BLaER1 (cell line): ENCODE measurements around the gene IQGAP2.
A peak's percentile ranks its signal among the peaks of the same experiment; 100 is the strongest.

Source experiments
- H3K27ac ChIP-seq: shearing (Covaris generic); formaldehyde crosslinking; 2 replicates; pipeline ENCODE4 v1.8.1; 2022
- H3K27me3 ChIP-seq: shearing (Covaris generic); formaldehyde crosslinking; 2 replicates; pipeline ENCODE4 v1.8.1; 2022
- H3K36me3 ChIP-seq: shearing (Covaris generic); formaldehyde crosslinking; 2 replicates; pipeline ENCODE4 v1.8.1; 2022
- H3K4me1 ChIP-seq: shearing (Covaris generic); formaldehyde crosslinking; 2 replicates; pipeline ENCODE4 v1.8.1; 2022
- H3K4me2 ChIP-seq: shearing (Covaris generic); formaldehyde crosslinking; 2 replicates; pipeline ENCODE4 v1.8.1; 2022
- H3K4me3 ChIP-seq: shearing (Covaris generic); formaldehyde crosslinking; 2 replicates; pipeline ENCODE4 v1.8.1; 2022
- H3K9ac ChIP-seq: shearing (Covaris generic); formaldehyde crosslinking; 2 replicates; pipeline ENCODE4 v1.8.1; 2022
- H3K9me3 ChIP-seq: shearing (Covaris generic); formaldehyde crosslinking; 2 replicates; pipeline ENCODE4 v1.8.1; 2022
- H4K20me1 ChIP-seq: shearing (Covaris generic); formaldehyde crosslinking; 2 replicates; pipeline ENCODE4 v1.8.1; 2022
- Cebpa-rat ChIP-seq: shearing (Covaris generic); IDR thresholded peaks from 2 replicates; pipeline ENCODE4 v1.8.1; 2022

IQGAP2 gene

GRCh38 chr5:76479281-76479680 lies 76.2 kb downstream of the IQGAP2 start:
- no peak overlapping the region; the same call in 1 of the 2 replicates for H3K27ac ChIP-seq

GRCh38 chr5:76479973-76480667 lies 77.0 kb downstream of the IQGAP2 start:
- Histone ChIP-seq H3K9me3 (no peaks in the 10 kb centered on the region), H4K20me1 (peaks cover 59% of the 10 kb centered on the region), H3K4me3 (no peak overlapping the region), H3K4me1 (peaks cover 13% of the 10 kb centered on the region), H3K9ac (no peak overlapping the region), H3K27me3 (no peaks in the 10 kb centered on the region), H3K36me3 (peaks cover 25% of the 10 kb centered on the region), H3K27ac (no peak overlapping the region), H3K4me2 (peak overlapping the region; percentile 30; the same call in 1 of the 2 replicates)
- no peak for TF ChIP-seq Cebpa-rat

More at GRCh38 chr5:76479281-76479680, 76.2 kb downstream of the IQGAP2 start:
- H3K9me3 ChIP-seq, result no peaks in the 10 kb centered on the region
- no peaks in the 10 kb centered on the region for H3K27me3 ChIP-seq
- H4K20me1 ChIP-seq, result peaks cover 53% of the 10 kb centered on the region
- H3K4me3 ChIP-seq, result no peak overlapping the region
- H3K36me3 ChIP-seq, result peaks cover 33% of the 10 kb centered on the region
- peak overlapping the region; percentile 30 for H3K4me2 ChIP-seq
- H3K9ac ChIP-seq, result no peak overlapping the region
- TF ChIP-seq Cebpa-rat, result no peak
- peaks cover 19% of the 10 kb centered on the region for H3K4me1 ChIP-seq

GRCh38 chr5:76482984-76483383 lies 79.9 kb downstream of the IQGAP2 start:
- Histone ChIP-seq H3K36me3 (peaks cover 25% of the 10 kb centered on the region), H3K9me3 (no peaks in the 10 kb centered on the region), H3K4me2 (no peak overlapping the region), H3K4me1 (peaks cover 13% of the 10 kb centered on the region), H4K20me1 (peaks cover 69% of the 10 kb centered on the region), H3K4me3 (no peak overlapping the region), H3K27ac (no peak overlapping the region), H3K27me3 (no peaks in the 10 kb centered on the region), H3K9ac (no peak overlapping the region)
- TF ChIP-seq Cebpa-rat, result no peak

GRCh38 chr5:76483433-76483832 lies 80.3 kb downstream of the IQGAP2 start:
- TF ChIP-seq Cebpa-rat, result no peak
- H4K20me1 ChIP-seq, result peaks cover 69% of the 10 kb centered on the region
- no peaks in the 10 kb centered on the region for H3K27me3 ChIP-seq
- H3K9ac ChIP-seq, result no peak overlapping the region
- H3K4me1 ChIP-seq, result peaks cover 13% of the 10 kb centered on the region
- H3K27ac ChIP-seq, result no peak overlapping the region
- no peak overlapping the region for H3K4me3 ChIP-seq
- H3K36me3 ChIP-seq, result peaks cover 23% of the 10 kb centered on the region
- no peaks in the 10 kb centered on the region for H3K9me3 ChIP-seq
- H3K4me2 ChIP-seq, result no peak overlapping the region

DNA sequence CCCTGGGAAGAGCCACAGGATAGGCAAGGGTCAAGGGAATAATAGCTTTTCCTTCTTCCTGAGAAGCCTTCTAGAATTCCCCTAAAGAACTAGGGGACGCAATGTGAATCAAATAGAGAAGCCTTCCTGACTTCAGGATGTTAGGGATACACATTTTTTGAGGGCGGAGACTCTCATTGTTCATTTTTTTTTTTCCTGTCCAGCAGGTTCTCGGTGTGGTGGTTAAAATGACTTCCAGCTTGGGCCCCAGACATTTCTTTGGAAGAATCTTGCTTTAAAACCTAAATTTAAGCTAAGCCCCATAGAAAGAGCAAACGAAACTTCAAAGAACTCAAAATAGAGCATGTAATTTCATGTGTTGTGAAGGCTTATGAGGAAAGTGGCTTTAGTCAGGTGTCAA lies 80.8 kb downstream of the IQGAP2 start:
- Histone ChIP-seq H3K36me3 (peaks cover 22% of the 10 kb centered on the region), H3K4me3 (no peak overlapping the region), H4K20me1 (peaks cover 69% of the 10 kb centered on the region), H3K4me1 (peaks cover 12% of the 10 kb centered on the region), H3K9me3 (no peaks in the 10 kb centered on the region), H3K4me2 (no peak overlapping the region), H3K9ac (no peak overlapping the region), H3K27ac (no peak overlapping the region), H3K27me3 (no peaks in the 10 kb centered on the region)
- no peak for TF ChIP-seq Cebpa-rat

- Histone ChIP-seq H3K4me2 (no peak overlapping the region), H3K4me3 (no peak overlapping the region), H3K27ac (no peak overlapping the region), H3K9ac (no peak overlapping the region), H3K9me3 (no peaks in the 10 kb centered on the region), H3K27me3 (no peaks in the 10 kb centered on the region), H3K4me1 (no peaks in the 10 kb centered on the region), H3K36me3 (peaks cover 27% of the 10 kb centered on the region; the same call in 1 of the 2 replicates), H4K20me1 (peaks cover 70% of the 10 kb centered on the region)
- no peak for TF ChIP-seq Cebpa-rat
These were observed 82.4 kb downstream of the IQGAP2 start for GRCh38 chr5:76485511-76485910.

- Histone ChIP-seq H3K27ac (no peak overlapping the region), H3K9me3 (no peaks in the 10 kb centered on the region), H3K4me1 (no peaks in the 10 kb centered on the region), H3K36me3 (peaks cover 21% of the 10 kb centered on the region; the same call in 1 of the 2 replicates), H3K4me3 (no peak overlapping the region), H4K20me1 (peaks cover 66% of the 10 kb centered on the region), H3K27me3 (no peaks in the 10 kb centered on the region), H3K9ac (no peak overlapping the region), H3K4me2 (no peak overlapping the region)
- no peak for TF ChIP-seq Cebpa-rat
These were observed 84.3 kb downstream of the IQGAP2 start for GRCh38 chr5:76487386-76487785.

DNA sequence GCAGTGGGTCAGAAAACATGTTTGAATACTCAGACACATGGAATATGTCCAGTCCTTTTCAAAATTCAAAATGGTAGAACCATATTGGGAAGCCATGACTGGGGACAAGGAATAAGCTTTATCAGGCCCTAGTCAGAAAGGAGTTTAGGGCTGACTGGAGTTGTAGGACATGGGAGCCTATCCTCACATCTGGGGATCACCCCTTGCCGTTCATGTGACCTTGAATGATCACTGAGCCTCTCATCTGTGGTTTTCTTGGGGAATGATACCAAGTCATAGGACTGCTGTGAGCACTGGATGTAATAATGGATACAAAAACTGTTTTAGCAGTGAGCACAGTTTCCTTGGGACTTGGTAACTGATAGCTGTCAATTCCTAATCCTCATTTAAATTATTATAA lies 84.7 kb downstream of the IQGAP2 start:
- Histone ChIP-seq H3K4me1 (no peaks in the 10 kb centered on the region), H3K4me2 (no peak overlapping the region), H3K4me3 (no peak overlapping the region), H4K20me1 (peaks cover 61% of the 10 kb centered on the region), H3K9me3 (no peaks in the 10 kb centered on the region), H3K27ac (no peak overlapping the region), H3K9ac (no peak overlapping the region), H3K36me3 (peaks cover 21% of the 10 kb centered on the region; the same call in 1 of the 2 replicates), H3K27me3 (no peaks in the 10 kb centered on the region)
- TF ChIP-seq Cebpa-rat, result no peak

DNA sequence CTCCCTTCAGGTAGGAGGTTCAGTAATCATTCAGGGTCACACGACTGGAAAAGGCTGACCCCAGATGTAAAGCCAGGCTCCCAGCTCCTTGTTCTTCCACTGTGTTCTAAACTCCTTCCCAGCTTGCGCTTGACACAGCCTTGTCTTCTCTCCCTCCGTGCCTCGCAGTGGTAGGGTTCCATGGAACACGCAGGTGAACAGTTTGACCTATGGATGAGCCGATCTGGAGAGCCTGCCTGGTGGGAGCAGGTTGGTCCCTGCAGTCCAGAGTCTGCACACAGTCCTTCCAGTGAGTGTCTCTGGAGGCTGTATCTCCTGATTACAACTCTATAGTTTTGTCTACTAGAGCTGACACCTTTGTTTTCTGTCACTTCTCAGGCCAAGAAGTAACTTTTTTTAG lies 85.9 kb downstream of the IQGAP2 start:
- Histone ChIP-seq H3K27me3 (no peaks in the 10 kb centered on the region), H3K4me3 (no peak overlapping the region), H3K9ac (no peak overlapping the region), H3K4me2 (no peak overlapping the region), H3K9me3 (no peaks in the 10 kb centered on the region), H3K27ac (no peak overlapping the region), H3K4me1 (no peaks in the 10 kb centered on the region), H4K20me1 (peaks cover 51% of the 10 kb centered on the region), H3K36me3 (peaks cover 15% of the 10 kb centered on the region; the same call in 1 of the 2 replicates)
- no peak for TF ChIP-seq Cebpa-rat

DNA sequence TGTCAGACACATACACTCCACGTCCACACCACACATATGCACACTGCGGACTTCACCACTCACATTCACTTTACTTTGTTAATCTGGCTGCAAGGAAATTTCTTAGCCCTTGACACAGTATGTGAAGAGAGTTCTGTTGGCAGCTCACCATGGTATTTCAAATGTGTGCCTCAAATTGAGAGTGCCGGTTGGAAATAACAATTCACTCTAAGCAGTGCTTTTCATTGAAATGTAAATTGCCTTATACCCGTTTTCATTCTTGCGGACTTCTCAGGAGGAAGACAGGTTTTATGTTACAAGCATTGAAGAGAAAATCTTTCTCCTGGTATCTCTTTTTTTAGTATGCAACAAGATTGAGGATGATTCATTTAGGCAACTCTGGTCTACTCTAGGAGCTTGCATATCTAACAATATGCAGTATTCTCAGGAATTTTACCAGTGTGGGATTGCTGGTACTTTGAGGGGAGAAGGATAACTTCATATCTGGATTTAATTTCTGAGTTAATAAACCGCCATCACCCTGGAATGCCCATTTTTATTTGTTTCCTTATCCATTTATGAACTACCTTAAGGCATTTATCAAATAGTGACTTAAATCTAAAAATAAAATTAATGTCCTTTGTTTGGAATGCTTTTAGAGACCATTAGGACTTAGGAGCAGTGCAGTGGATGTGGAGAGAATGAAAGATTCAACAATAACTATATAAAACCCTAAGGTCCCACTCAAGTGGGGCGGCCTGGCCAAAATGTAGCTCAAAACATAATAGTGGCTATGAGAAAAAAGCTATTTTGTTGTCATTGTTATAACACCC lies 87.0 kb downstream of the IQGAP2 start:
- H3K4me2 ChIP-seq, result no peak overlapping the region
- no peak overlapping the region for H3K4me3 ChIP-seq
- no peak for TF ChIP-seq Cebpa-rat
- H3K27ac ChIP-seq, result no peak overlapping the region
- H3K9ac ChIP-seq, result no peak overlapping the region
- H3K4me1 ChIP-seq, result no peaks in the 10 kb centered on the region
- no peaks in the 10 kb centered on the region for H3K9me3 ChIP-seq
- H3K27me3 ChIP-seq, result no peaks in the 10 kb centered on the region
- peaks cover 14% of the 10 kb centered on the region for H3K36me3 ChIP-seq
- H4K20me1 ChIP-seq, result peaks cover 44% of the 10 kb centered on the region
